GM12892 (cell line): Measurements from ENCODE around the gene SH3D21.
A peak's percentile ranks its signal among the peaks of the same experiment; 100 is the strongest.

Experiments used
- DNase-seq: peaks from one replicate; pipeline ENCODE4 v3.0.0; 2011; ENCODE audit not compliant: insufficient read length
- FAIRE-seq: peaks from 2 replicates; lab custom pipeline; 2011; peaks lifted over from hg19 to GRCh38; lab: Jason Lieb, UNC
- POLR2A ChIP-seq: IDR thresholded peaks from 2 replicates; pipeline ENCODE4 v1.6.1; 2011; ENCODE audit warnings: low read depth, low read length, control low read depth
- POLR2AphosphoS5 ChIP-seq: IDR thresholded peaks from 2 replicates; pipeline ENCODE4 v1.6.1; 2011; ENCODE audit warnings: low read depth, low read length, control low read depth
- TAF1 ChIP-seq: IDR thresholded peaks from 2 replicates; pipeline ENCODE4 v1.6.1; 2011; ENCODE audit warnings: low read depth, mild to moderate bottlenecking, control low read depth, low read length, borderline replicate concordance

Gene SH3D21

GRCh38 chr1:36369061-36369861 lies 63.1 kb downstream of the SH3D21 start:
- FAIRE-seq (peak; percentile 87), DNase-seq (peak; percentile 78)
- TF ChIP-seq TAF1 (no peak), POLR2AphosphoS5 (no peak), POLR2A (no peak)
